IgD-negative memory B cell (primary cell): ENCODE data around the gene VAMP2. TPM values are rescaled to one million over a fixed set of nuclear protein-coding genes. Genes with fewer than 3 reads are reported as not detected.

Experiments
- H3K27ac Mint-ChIP-seq, 3 donors: one replicate each; pipeline ENCODE4 v1.8.0; 2020 to 2022; ENCODE audit warnings: mild to moderate bottlenecking in 3 of 3, mixed read lengths in 3 of 3, moderate library complexity in 1 of 3
- H3K27me3 Mint-ChIP-seq: one replicate; pipeline ENCODE4 v1.8.0; 2021; ENCODE audit warnings: mixed read lengths
- H3K36me3 Mint-ChIP-seq: one replicate; pipeline ENCODE4 v1.8.0; 2020; ENCODE audit warnings: mild to moderate bottlenecking, mixed read lengths
- H3K4me1 Mint-ChIP-seq, 3 donors: one replicate each; pipeline ENCODE4 v1.8.0; 2020 to 2022; ENCODE audit warnings: mixed read lengths in 3 of 3, mild to moderate bottlenecking in 1 of 3
- H3K4me3 Mint-ChIP-seq, 4 donors: one replicate each; pipeline ENCODE4 v1.8.0; 2020 to 2022; ENCODE audit warnings: mild to moderate bottlenecking in 4 of 4, mixed read lengths in 4 of 4, moderate library complexity in 3 of 4
- H3K9me3 Mint-ChIP-seq, 3 donors: one replicate each; pipeline ENCODE4 v1.8.0; 2020 to 2021; ENCODE audit warnings: mixed read lengths in 3 of 3, mild to moderate bottlenecking in 1 of 3
- polyA plus RNA-seq: library from polyadenylated mRNA; unstranded; fragments of 300-500 nt; fragmentation: Illumina TruSeq; gene quantifications from one replicate; pipeline ENCODE4 v1.2.3, GENCODE V29; 2021

Gene VAMP2
- polyA plus RNA-seq, 1 donor from 2014 or later = 83.7 TPM

- Mint-ChIP-seq H3K27ac (peak overlapping the region; percentile 92 to 95 (median 95)), H3K27me3 (no peaks in the 10 kb centered on the region), H3K36me3 (no peaks in the 10 kb centered on the region), H3K4me1 (peaks cover 7 to 38% (median 36%) of the 10 kb centered on the region in 3 donors), H3K4me3 (peak overlapping the region; percentile 76 to 95 (median 86)), H3K9me3 (no peaks in the 10 kb centered on the region)
Observed at GRCh38 chr17:8162997-8163977, 539 bp upstream of the VAMP2 start.

GRCh38 chr17:8161289-8162232, 1.2 kb downstream of the VAMP2 start:
- Mint-ChIP-seq H3K27ac (peak overlapping the region; percentile 84 to 95 (median 92)), H3K4me1 (peaks cover 7 to 40% (median 36%) of the 10 kb centered on the region in 3 donors), H3K9me3 (no peaks in the 10 kb centered on the region), H3K36me3 (no peaks in the 10 kb centered on the region), H3K27me3 (no peaks in the 10 kb centered on the region), H3K4me3 (peak overlapping the region; percentile 76 to 94 (median 88))

GRCh38 chr17:8160741-8161221, 2.0 kb downstream of the VAMP2 start:
- Mint-ChIP-seq H3K4me1 (peaks cover 7 to 40% (median 36%) of the 10 kb centered on the region in 3 donors), H3K36me3 (no peaks in the 10 kb centered on the region)

GRCh38 chr17:8160224-8160577, 2.5 kb downstream of the VAMP2 start:
- Mint-ChIP-seq H3K4me3 (peak overlapping the region; percentile 60 to 94 (median 81)), H3K36me3 (no peaks in the 10 kb centered on the region), H3K9me3 (no peaks in the 10 kb centered on the region), H3K4me1 (peaks cover 10 to 40% (median 40%) of the 10 kb centered on the region in 3 donors), H3K27ac (peak overlapping the region; percentile 46 to 85 (median 82)), H3K27me3 (no peaks in the 10 kb centered on the region)

More at GRCh38 chr17:8160741-8161221, 2.0 kb downstream of the VAMP2 start:
- Mint-ChIP-seq H3K27me3 (no peaks in the 10 kb centered on the region), H3K27ac (peak overlapping the region; percentile 85 to 95 (median 92)), H3K9me3 (no peaks in the 10 kb centered on the region), H3K4me3 (peak overlapping the region; percentile 76 to 94 (median 88))

GRCh38 chr17:8159459-8160223, 3.1 kb downstream of the VAMP2 start:
- Mint-ChIP-seq H3K4me3 (peak overlapping the region; percentile 60 to 86 (median 73)), H3K27ac (peak overlapping the region; percentile 82 to 96 (median 85)), H3K4me1 (peaks cover 14 to 41% (median 35%) of the 10 kb centered on the region in 3 donors), H3K36me3 (no peaks in the 10 kb centered on the region), H3K27me3 (no peaks in the 10 kb centered on the region), H3K9me3 (no peaks in the 10 kb centered on the region)

GRCh38 chr17:8159032-8159400, 3.7 kb downstream of the VAMP2 start:
- Mint-ChIP-seq H3K4me3 (peak overlapping the region; percentile 63 to 86 (median 82)), H3K9me3 (no peaks in the 10 kb centered on the region), H3K4me1 (peaks cover 17 to 40% (median 35%) of the 10 kb centered on the region in 3 donors), H3K36me3 (peaks cover 2% of the 10 kb centered on the region), H3K27ac (peak overlapping the region; percentile 95 to 97 (median 96)), H3K27me3 (no peaks in the 10 kb centered on the region)

- Mint-ChIP-seq H3K4me1 (peaks cover 19 to 40% (median 35%) of the 10 kb centered on the region in 3 donors), H3K9me3 (no peaks in the 10 kb centered on the region), H3K36me3 (peaks cover 3% of the 10 kb centered on the region), H3K27ac (peak overlapping the region; percentile 95 to 97 (median 96)), H3K4me3 (peak overlapping the region; percentile 63 to 86 (median 82)), H3K27me3 (no peaks in the 10 kb centered on the region)
Observed at GRCh38 chr17:8158267-8159031, 4.3 kb downstream of the VAMP2 start.

GRCh38 chr17:8156246-8156992, 6.3 kb downstream of the VAMP2 start:
- Mint-ChIP-seq H3K36me3 (peaks cover 3% of the 10 kb centered on the region), H3K9me3 (no peaks in the 10 kb centered on the region)

GRCh38 chr17:8155996-8156245, 6.8 kb downstream of the VAMP2 start:
- peaks cover 3% of the 10 kb centered on the region for H3K36me3 Mint-ChIP-seq
- H3K27me3 Mint-ChIP-seq = peaks cover 5% of the 10 kb centered on the region
- peaks cover 25 to 42% (median 42%) of the 10 kb centered on the region in 3 donors for H3K4me1 Mint-ChIP-seq
- H3K4me3 Mint-ChIP-seq = no peak overlapping the region
- H3K27ac Mint-ChIP-seq = no peak overlapping the region
- H3K9me3 Mint-ChIP-seq = no peaks in the 10 kb centered on the region

More at GRCh38 chr17:8156246-8156992, 6.3 kb downstream of the VAMP2 start:
- Mint-ChIP-seq H3K4me3 (no peak overlapping the region), H3K27me3 (peaks cover 5% of the 10 kb centered on the region), H3K27ac (no peak overlapping the region), H3K4me1 (peaks cover 23 to 46% (median 44%) of the 10 kb centered on the region in 3 donors)

- Mint-ChIP-seq H3K36me3 (peaks cover 3% of the 10 kb centered on the region), H3K27ac (peak overlapping the region in 1 of 3 donors; percentile 96), H3K27me3 (peaks cover 5% of the 10 kb centered on the region), H3K9me3 (no peaks in the 10 kb centered on the region), H3K4me3 (no peak overlapping the region), H3K4me1 (peaks cover 25 to 42% (median 40%) of the 10 kb centered on the region in 3 donors)
Observed at GRCh38 chr17:8155231-8155995, 7.3 kb downstream of the VAMP2 start.

GRCh38 chr17:8154608-8155155, 8.1 kb downstream of the VAMP2 start:
- Mint-ChIP-seq H3K27ac (peak overlapping the region in 1 of 3 donors; percentile 96), H3K4me3 (peak overlapping the region in 2 of 4 donors; percentile 69 to 88), H3K9me3 (no peaks in the 10 kb centered on the region), H3K4me1 (peaks cover 25 to 39% (median 35%) of the 10 kb centered on the region in 3 donors), H3K36me3 (peaks cover 3% of the 10 kb centered on the region), H3K27me3 (peaks cover 5% of the 10 kb centered on the region)

- Mint-ChIP-seq H3K27ac (peak overlapping the region in 1 of 3 donors; percentile 96), H3K36me3 (peaks cover 3% of the 10 kb centered on the region), H3K4me3 (peak overlapping the region in 2 of 4 donors; percentile 69 to 88), H3K9me3 (no peaks in the 10 kb centered on the region), H3K4me1 (peaks cover 25 to 36% (median 35%) of the 10 kb centered on the region in 3 donors), H3K27me3 (peaks cover 5% of the 10 kb centered on the region)
Observed at GRCh38 chr17:8153957-8154607, 8.7 kb downstream of the VAMP2 start.
